ENCODE measurements around the gene GRK6.
A peak's percentile ranks its signal among the peaks of the same experiment; 100 is the strongest.

Gene GRK6

GRCh38 chr5:177487144-177487543 is 60.7 kb downstream of the GRK6 start:
- Histone ChIP-seq H2BK5ac (ENCODE audit: low read length) (no peak overlapping the region), H2BK15ac (replicated peaks; ENCODE audit: low read depth) (no peak overlapping the region), H2AK5ac (ENCODE audit: low read length) (no peak overlapping the region), H3K27me3 (ENCODE audit: insufficient read depth, low read length, poor library complexity) (no peaks in the 10 kb centered on the region), H4K8ac (ENCODE audit: low read depth, low read length) (no peak overlapping the region), H2BK120ac (ENCODE audit: low read depth, low read length) (no peak overlapping the region), H3K4ac (ENCODE audit: low read depth, low read length) (no peak overlapping the region), H3K23ac (ENCODE audit: low read length) (no peak overlapping the region), H3K4me3 (ENCODE audit: low read length) (no peak overlapping the region), H3K9ac (ENCODE audit: low read length) (no peak overlapping the region), H3K4me2 (ENCODE audit: low read length) (no peak overlapping the region), H3K36me3 (ENCODE audit: control insufficient read depth, insufficient read depth, low read length) (peaks cover 23% of the 10 kb centered on the region), H4K5ac (ENCODE audit: low read length) (no peak overlapping the region), H3K4me1 (ENCODE audit: control insufficient read depth, low read depth, low read length) (no peaks in the 10 kb centered on the region), H3K27ac (ENCODE audit: low read depth, low read length) (no peak overlapping the region), H3K18ac (ENCODE audit: low read length) (no peak overlapping the region), H3K79me2 (ENCODE audit: control insufficient read depth, insufficient read depth, low read length) (no peaks in the 10 kb centered on the region), H3K56ac (ENCODE audit: low read length) (no peak overlapping the region), H3K79me1 (ENCODE audit: low read length) (peaks cover 6% of the 10 kb centered on the region)
- DNase-seq, result no peak
- no CpG with 5 or more reads among the region's 8 CpGs for WGBS (ENCODE audit: extremely low coverage, insufficient coverage, low lambda C conversion rate)

- H3K4me1 ChIP-seq (ENCODE audit: control insufficient read depth, low read depth, low read length), result no peaks in the 10 kb centered on the region
- no peak overlapping the region for H2BK120ac ChIP-seq (ENCODE audit: low read depth, low read length)
- no peak overlapping the region for H4K8ac ChIP-seq (ENCODE audit: low read depth, low read length)
- peaks cover 23% of the 10 kb centered on the region for H3K36me3 ChIP-seq (ENCODE audit: control insufficient read depth, insufficient read depth, low read length)
- H3K4ac ChIP-seq (ENCODE audit: low read depth, low read length), result no peak overlapping the region
- H2BK15ac ChIP-seq (replicated peaks; ENCODE audit: low read depth), result no peak overlapping the region
- H3K18ac ChIP-seq (ENCODE audit: low read length), result no peak overlapping the region
- H2BK5ac ChIP-seq (ENCODE audit: low read length), result no peak overlapping the region
- H3K4me2 ChIP-seq (ENCODE audit: low read length), result no peak overlapping the region
- H2AK5ac ChIP-seq (ENCODE audit: low read length), result no peak overlapping the region
- H3K27me3 ChIP-seq (ENCODE audit: insufficient read depth, low read length, poor library complexity), result no peaks in the 10 kb centered on the region
- H4K5ac ChIP-seq (ENCODE audit: low read length), result no peak overlapping the region
- no peak overlapping the region for H3K9ac ChIP-seq (ENCODE audit: low read length)
- no peak overlapping the region for H3K56ac ChIP-seq (ENCODE audit: low read length)
- H3K4me3 ChIP-seq (ENCODE audit: low read length), result no peak overlapping the region
- H3K79me2 ChIP-seq (ENCODE audit: control insufficient read depth, insufficient read depth, low read length), result no peaks in the 10 kb centered on the region
- no CpG with 5 or more reads among the region's 15 CpGs for WGBS (ENCODE audit: extremely low coverage, insufficient coverage, low lambda C conversion rate)
- H3K27ac ChIP-seq (ENCODE audit: low read depth, low read length), result no peak overlapping the region
- H3K23ac ChIP-seq (ENCODE audit: low read length), result no peak overlapping the region
- DNase-seq, result no peak
- peaks cover 6% of the 10 kb centered on the region for H3K79me1 ChIP-seq (ENCODE audit: low read length)
These were observed 61.5 kb downstream of the GRK6 start for GRCh38 chr5:177487975-177488374.

- no peak overlapping the region for H3K27ac ChIP-seq (ENCODE audit: low read depth, low read length)
- H3K4ac ChIP-seq (ENCODE audit: low read depth, low read length), result no peak overlapping the region
- H3K56ac ChIP-seq (ENCODE audit: low read length), result no peak overlapping the region
- no peak for DNase-seq
- no peak overlapping the region for H2BK15ac ChIP-seq (replicated peaks; ENCODE audit: low read depth)
- no peaks in the 10 kb centered on the region for H3K79me2 ChIP-seq (ENCODE audit: control insufficient read depth, insufficient read depth, low read length)
- H2BK5ac ChIP-seq (ENCODE audit: low read length), result no peak overlapping the region
- no CpG with 5 or more reads among the region's 26 CpGs for WGBS (ENCODE audit: extremely low coverage, insufficient coverage, low lambda C conversion rate)
- no peak overlapping the region for H2AK5ac ChIP-seq (ENCODE audit: low read length)
- no peaks in the 10 kb centered on the region for H3K27me3 ChIP-seq (ENCODE audit: insufficient read depth, low read length, poor library complexity)
- no peak overlapping the region for H3K18ac ChIP-seq (ENCODE audit: low read length)
- no peak overlapping the region for H3K9ac ChIP-seq (ENCODE audit: low read length)
- no peak overlapping the region for H2BK120ac ChIP-seq (ENCODE audit: low read depth, low read length)
- peaks cover 2% of the 10 kb centered on the region for H3K4me1 ChIP-seq (ENCODE audit: control insufficient read depth, low read depth, low read length)
- peaks cover 6% of the 10 kb centered on the region for H3K79me1 ChIP-seq (ENCODE audit: low read length)
- H4K8ac ChIP-seq (ENCODE audit: low read depth, low read length), result no peak overlapping the region
- H4K5ac ChIP-seq (ENCODE audit: low read length), result no peak overlapping the region
- H3K4me3 ChIP-seq (ENCODE audit: low read length), result no peak overlapping the region
- no peak overlapping the region for H3K4me2 ChIP-seq (ENCODE audit: low read length)
- H3K36me3 ChIP-seq (ENCODE audit: control insufficient read depth, insufficient read depth, low read length), result peaks cover 20% of the 10 kb centered on the region
- H3K23ac ChIP-seq (ENCODE audit: low read length), result no peak overlapping the region
These were observed 62.7 kb downstream of the GRK6 start for GRCh38 chr5:177489119-177489716.

GRCh38 chr5:177490311-177490991 is 64.0 kb downstream of the GRK6 start:
- no CpG with 5 or more reads among the region's 15 CpGs for WGBS (ENCODE audit: extremely low coverage, insufficient coverage, low lambda C conversion rate)
- H4K5ac ChIP-seq (ENCODE audit: low read length), result no peak overlapping the region
- no peak overlapping the region for H3K9ac ChIP-seq (ENCODE audit: low read length)
- peaks cover 7% of the 10 kb centered on the region for H3K79me1 ChIP-seq (ENCODE audit: low read length)
- DNase-seq, result no peak
- H3K36me3 ChIP-seq (ENCODE audit: control insufficient read depth, insufficient read depth, low read length), result peaks cover 20% of the 10 kb centered on the region
- no peak overlapping the region for H3K18ac ChIP-seq (ENCODE audit: low read length)
- no peaks in the 10 kb centered on the region for H3K27me3 ChIP-seq (ENCODE audit: insufficient read depth, low read length, poor library complexity)
- H4K8ac ChIP-seq (ENCODE audit: low read depth, low read length), result no peak overlapping the region
- no peak overlapping the region for H3K4me3 ChIP-seq (ENCODE audit: low read length)
- no peak overlapping the region for H3K23ac ChIP-seq (ENCODE audit: low read length)
- H3K79me2 ChIP-seq (ENCODE audit: control insufficient read depth, insufficient read depth, low read length), result no peaks in the 10 kb centered on the region
- H3K56ac ChIP-seq (ENCODE audit: low read length), result peak overlapping the region; percentile 76
- no peak overlapping the region for H2BK120ac ChIP-seq (ENCODE audit: low read depth, low read length)
- H3K4me2 ChIP-seq (ENCODE audit: low read length), result no peak overlapping the region
- H2AK5ac ChIP-seq (ENCODE audit: low read length), result no peak overlapping the region
- H2BK5ac ChIP-seq (ENCODE audit: low read length), result no peak overlapping the region
- H3K27ac ChIP-seq (ENCODE audit: low read depth, low read length), result no peak overlapping the region
- H2BK15ac ChIP-seq (replicated peaks; ENCODE audit: low read depth), result no peak overlapping the region
- peaks cover 7% of the 10 kb centered on the region for H3K4me1 ChIP-seq (ENCODE audit: control insufficient read depth, low read depth, low read length)
- no peak overlapping the region for H3K4ac ChIP-seq (ENCODE audit: low read depth, low read length)

- Histone ChIP-seq H3K36me3 (ENCODE audit: control insufficient read depth, insufficient read depth, low read length) (peaks cover 20% of the 10 kb centered on the region), H3K4me1 (ENCODE audit: control insufficient read depth, low read depth, low read length) (peaks cover 11% of the 10 kb centered on the region), H3K4me2 (ENCODE audit: low read length) (no peak overlapping the region), H2BK5ac (ENCODE audit: low read length) (no peak overlapping the region), H3K4ac (ENCODE audit: low read depth, low read length) (no peak overlapping the region), H3K4me3 (ENCODE audit: low read length) (no peak overlapping the region), H3K18ac (ENCODE audit: low read length) (no peak overlapping the region), H3K27ac (ENCODE audit: low read depth, low read length) (peak overlapping the region; percentile 2), H3K56ac (ENCODE audit: low read length) (peak overlapping the region; percentile 76), H4K5ac (ENCODE audit: low read length) (no peak overlapping the region), H2BK120ac (ENCODE audit: low read depth, low read length) (no peak overlapping the region), H4K8ac (ENCODE audit: low read depth, low read length) (no peak overlapping the region), H3K23ac (ENCODE audit: low read length) (no peak overlapping the region), H3K9ac (ENCODE audit: low read length) (peak overlapping the region; percentile 31), H3K79me2 (ENCODE audit: control insufficient read depth, insufficient read depth, low read length) (no peaks in the 10 kb centered on the region), H3K79me1 (ENCODE audit: low read length) (peaks cover 7% of the 10 kb centered on the region), H2AK5ac (ENCODE audit: low read length) (no peak overlapping the region), H2BK15ac (replicated peaks; ENCODE audit: low read depth) (no peak overlapping the region), H3K27me3 (ENCODE audit: insufficient read depth, low read length, poor library complexity) (no peaks in the 10 kb centered on the region)
- WGBS (ENCODE audit: extremely low coverage, insufficient coverage, low lambda C conversion rate), result no CpG with 5 or more reads among the region's 16 CpGs
- DNase-seq, result no peak
These were observed 64.5 kb downstream of the GRK6 start for GRCh38 chr5:177490992-177491391.
